ENCODE results near the gene CD22. TPM values are rescaled to one million over a fixed set of nuclear protein-coding genes. Genes with fewer than 3 reads are reported as not detected.

CD22 gene
- total and polyA plus RNA-seq, 2 donors (not counting 3 experiments of a cell fraction or from before 2014, with no cell fraction given), result not detected

GRCh38 chr19:35368378-35368777, 39.4 kb downstream of the CD22 start:
- Histone ChIP-seq H3K9me1 (replicated peaks; ENCODE audit: control insufficient read depth, extremely low read depth, insufficient read depth, low read length) (no peaks in the 10 kb centered on the region), H3K79me2 (ENCODE audit: control insufficient read depth, insufficient read depth, low read length) (no peaks in the 10 kb centered on the region), H2AFZ (ENCODE audit: low read depth, low read length) (no peak overlapping the region), H3K27me3 (ENCODE audit: control insufficient read depth in 2 of 2, insufficient read depth in 2 of 2, low read length in 2 of 2) (peaks cover 0 to 2% of the 10 kb centered on the region in 2 experiments), H3K4me2 (ENCODE audit: insufficient read depth, low read length) (no peak overlapping the region), H3K4me1 (ENCODE audit: control insufficient read depth, extremely low read depth, insufficient read depth, low read length) (no peaks in the 10 kb centered on the region), H4K20me1 (replicated peaks; ENCODE audit: control insufficient read depth, extremely low read depth, insufficient read depth, low read length) (no peaks in the 10 kb centered on the region), H3K9me3 (replicated peaks; ENCODE audit: control insufficient read depth, insufficient read depth, low read length) (no peaks in the 10 kb centered on the region), H3K4me3 (replicated peaks in 1 of 3; ENCODE audit: insufficient read depth in 1 of 3, low read depth in 1 of 3, low read length in 3 of 3) (no peak overlapping the region), H3K9ac (replicated peaks; ENCODE audit: extremely low read depth, insufficient read depth, low read length) (no peak overlapping the region), H3K36me3 (ENCODE audit: control insufficient read depth in 2 of 2, extremely low read depth in 1 of 2, insufficient read depth in 2 of 2, low read length in 2 of 2) (no peaks in the 10 kb centered on the region), H3K27ac (ENCODE audit: insufficient read depth, low read depth, low read length) (no peak overlapping the region)
- FAIRE-seq (no peak), DNase-seq (ENCODE audit: low read depth, low spot score) (no peak)
- dilution Hi-C loops (cut with MboI; ENCODE audit: extremely low pct_ligation_motif_present, low sequenced_read_pairs), result no loop called here
- TF ChIP-seq EZH2 (IDR thresholded peaks at IDR 0.05; ENCODE audit: borderline replicate concordance, low read depth, low read length, severe bottlenecking) (no peak), JUN (IDR thresholded peaks at IDR 0.05; ENCODE audit: borderline replicate concordance, insufficient read depth, insufficient read length, low read depth) (no peak), POLR2AphosphoS5 (IDR thresholded peaks at IDR 0.05; ENCODE audit: insufficient read depth, low read depth, low read length) (no peak), MYC (IDR thresholded peaks at IDR 0.05; ENCODE audit: low read depth, low read length) (no peak), MAX (IDR thresholded peaks at IDR 0.05; ENCODE audit: insufficient read depth, insufficient read length) (no peak), POLR2A (IDR thresholded peaks at IDR 0.05; ENCODE audit: low read depth, low read length) (no peak), CTCF (IDR thresholded peaks at IDR 0.05; ENCODE audit: extremely low read depth in 1 of 2, insufficient read depth in 1 of 2, low read depth in 1 of 2, low read length in 2 of 2) (no peak), GATA2 (IDR thresholded peaks at IDR 0.05; ENCODE audit: insufficient read depth, insufficient read length, low read depth, low read length) (no peak), FOS (IDR thresholded peaks at IDR 0.05; ENCODE audit: borderline replicate concordance, insufficient read depth, low read length) (no peak)
- intact Hi-C loops (cut with micrococcal nuclease), result no loop called here
- POLR2A ChIA-PET, result no interaction called here
- CTCF ChIA-PET, result no interaction called here
- BruUV-seq (replicated peaks), result no TSS peak
